Measurements from ENCODE around the gene LGALS9. TPM values are rescaled to one million over a fixed set of nuclear protein-coding genes. Genes with fewer than 3 reads are reported as not detected.
"Not testable (repeated sequence)": the region's sequence is repeated elsewhere in the genome, so short reads cannot be mapped to it uniquely, and the experiment has no call there.

The LGALS9 gene
- total RNA-seq, 1 donor from 2014 or later = 15.2 TPM

DNA sequence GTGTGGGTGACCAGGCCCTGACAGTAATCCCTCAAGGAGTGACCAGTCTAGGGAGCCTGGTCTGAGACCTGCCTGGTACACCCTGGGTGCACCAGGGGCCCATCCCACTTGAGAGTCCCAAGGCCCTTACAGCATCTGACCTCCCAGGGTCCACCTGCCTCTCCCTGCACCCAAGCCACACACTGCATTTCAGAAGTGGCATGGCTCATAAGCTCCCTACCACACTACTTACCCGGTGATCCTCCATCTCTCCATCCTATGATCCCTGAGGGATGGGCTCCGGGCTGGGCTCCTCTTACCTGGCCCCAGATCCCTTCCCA is 40.6 kb downstream of the LGALS9 start:
- no peak for DNase-seq
- no peaks in the 10 kb centered on the region for H3K4me1 ChIP-seq
- intact Hi-C loops (cut with micrococcal nuclease) = no loop called here
- no peaks in the 10 kb centered on the region for H3K36me3 ChIP-seq
- peaks cover 29% of the 10 kb centered on the region for H3K27me3 ChIP-seq (ENCODE audit: low read depth)
- TF ChIP-seq, protein P1, sequence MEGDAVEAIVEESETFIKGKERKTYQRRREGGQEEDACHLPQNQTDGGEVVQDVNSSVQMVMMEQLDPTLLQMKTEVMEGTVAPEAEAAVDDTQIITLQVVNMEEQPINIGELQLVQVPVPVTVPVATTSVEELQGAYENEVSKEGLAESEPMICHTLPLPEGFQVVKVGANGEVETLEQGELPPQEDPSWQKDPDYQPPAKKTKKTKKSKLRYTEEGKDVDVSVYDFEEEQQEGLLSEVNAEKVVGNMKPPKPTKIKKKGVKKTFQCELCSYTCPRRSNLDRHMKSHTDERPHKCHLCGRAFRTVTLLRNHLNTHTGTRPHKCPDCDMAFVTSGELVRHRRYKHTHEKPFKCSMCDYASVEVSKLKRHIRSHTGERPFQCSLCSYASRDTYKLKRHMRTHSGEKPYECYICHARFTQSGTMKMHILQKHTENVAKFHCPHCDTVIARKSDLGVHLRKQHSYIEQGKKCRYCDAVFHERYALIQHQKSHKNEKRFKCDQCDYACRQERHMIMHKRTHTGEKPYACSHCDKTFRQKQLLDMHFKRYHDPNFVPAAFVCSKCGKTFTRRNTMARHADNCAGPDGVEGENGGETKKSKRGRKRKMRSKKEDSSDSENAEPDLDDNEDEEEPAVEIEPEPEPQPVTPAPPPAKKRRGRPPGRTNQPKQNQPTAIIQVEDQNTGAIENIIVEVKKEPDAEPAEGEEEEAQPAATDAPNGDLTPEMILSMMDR (IDR thresholded peaks at IDR 0.05; ENCODE audit: borderline replicate concordance) = no peak
- no peak overlapping the region for H3K27ac ChIP-seq (replicated peaks)
- no peak overlapping the region for H3K4me3 ChIP-seq
- H3K9me3 ChIP-seq (replicated peaks) = no peaks in the 10 kb centered on the region

DNA sequence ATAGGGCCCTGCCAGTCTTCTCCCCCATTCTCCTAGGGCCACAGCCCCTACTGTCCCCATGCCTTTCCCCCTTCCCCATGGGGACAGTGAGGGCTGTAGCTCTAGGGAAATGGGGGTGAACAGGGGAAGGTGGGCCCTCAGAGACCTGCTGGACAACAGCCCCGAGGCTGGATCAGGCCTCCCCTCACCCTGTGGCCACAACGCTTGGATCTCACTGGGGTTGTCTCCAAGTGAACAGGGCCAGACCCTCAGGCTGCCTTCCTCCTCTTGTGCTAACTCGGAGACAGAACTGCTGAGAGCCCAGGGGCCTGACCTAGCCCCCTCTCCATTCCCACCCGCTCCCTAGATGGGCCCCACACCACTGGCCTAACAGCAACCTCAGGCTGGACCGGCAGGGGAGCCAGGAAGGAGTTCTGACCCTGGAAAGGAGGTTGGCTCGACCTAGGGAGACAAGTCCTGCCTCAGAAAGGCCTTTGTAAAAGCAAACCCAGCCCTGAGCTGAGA is 41.0 kb downstream of the LGALS9 start:
- intact Hi-C loops (cut with micrococcal nuclease); H3K36me3 ChIP-seq; H3K9me3 ChIP-seq (replicated peaks); H3K27ac ChIP-seq (replicated peaks); H3K4me3 ChIP-seq; DNase-seq; H3K4me1 ChIP-seq: not testable (repeated sequence)
- H3K27me3 ChIP-seq (ENCODE audit: low read depth) = peaks cover 33% of the 10 kb centered on the region

DNA sequence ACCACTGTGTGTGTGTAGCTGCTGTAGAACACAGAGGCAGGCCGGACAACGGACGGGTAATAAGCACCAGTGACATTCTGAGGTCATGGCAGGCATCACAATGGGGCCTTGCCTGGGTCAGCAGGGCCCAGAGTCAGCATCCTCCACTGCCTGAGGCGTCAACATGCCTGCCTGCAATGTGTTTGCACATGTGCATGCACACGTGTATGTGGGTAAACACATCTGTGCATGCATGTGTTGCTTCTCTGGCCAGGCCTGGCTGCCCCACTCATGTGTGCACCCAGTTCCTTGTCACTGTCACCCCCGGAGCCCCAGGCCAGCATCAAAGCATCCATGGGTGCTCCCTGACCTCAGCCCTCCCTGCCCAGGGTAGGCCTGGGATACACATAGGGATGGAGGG is 43.3 kb downstream of the LGALS9 start:
- DNase-seq = no peak
- Histone ChIP-seq H3K36me3 (no peaks in the 10 kb centered on the region), H3K4me3 (no peak overlapping the region), H3K27me3 (ENCODE audit: low read depth) (peaks cover 46% of the 10 kb centered on the region), H3K9me3 (replicated peaks) (no peaks in the 10 kb centered on the region), H3K4me1 (no peaks in the 10 kb centered on the region), H3K27ac (replicated peaks) (no peak overlapping the region)
- intact Hi-C loops (cut with micrococcal nuclease) = no loop called here
- TF ChIP-seq, protein P1 (IDR thresholded peaks at IDR 0.05; ENCODE audit: borderline replicate concordance) = no peak

DNA sequence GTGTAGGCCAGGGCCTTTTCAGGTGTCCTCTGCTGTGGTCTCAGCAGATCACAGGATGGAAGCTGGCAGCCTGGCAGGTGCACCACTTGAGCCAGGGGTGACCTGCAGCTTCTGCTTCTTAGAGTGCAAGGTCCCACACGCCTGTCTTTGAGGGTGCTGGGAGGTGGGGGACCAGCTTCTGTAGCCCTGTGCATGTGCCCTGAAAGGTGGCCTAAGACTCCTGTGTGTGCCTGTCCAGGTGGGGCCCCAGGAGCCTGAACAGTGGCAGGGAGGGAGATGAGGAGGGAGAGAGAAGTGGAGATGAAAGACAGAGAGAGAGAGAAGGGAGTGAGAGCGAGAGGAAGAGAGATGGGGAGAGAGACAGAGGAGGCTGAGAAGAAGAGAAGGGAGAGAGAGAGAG is 46.2 kb downstream of the LGALS9 start:
- no peak for DNase-seq
- TF ChIP-seq, protein P1 (IDR thresholded peaks at IDR 0.05; ENCODE audit: borderline replicate concordance) = no peak
- intact Hi-C loops (cut with micrococcal nuclease) = no loop called here

GRCh38 chr17:27686322-27686721 is 55.3 kb downstream of the LGALS9 start:
- Histone ChIP-seq H3K9me3 (replicated peaks) (peaks cover 22% of the 10 kb centered on the region), H3K27me3 (ENCODE audit: low read depth) (peaks cover 23% of the 10 kb centered on the region)
- H3K4me3 ChIP-seq; DNase-seq; intact Hi-C loops (cut with micrococcal nuclease); H3K4me1 ChIP-seq; H3K36me3 ChIP-seq; H3K27ac ChIP-seq (replicated peaks): not testable (repeated sequence)

More for the DNA sequence above, 46.2 kb downstream of the LGALS9 start:
- H3K27ac ChIP-seq (replicated peaks) = no peak overlapping the region
- H3K27me3 ChIP-seq (ENCODE audit: low read depth) = peaks cover 55% of the 10 kb centered on the region
- H3K4me3 ChIP-seq = no peak overlapping the region
- H3K9me3 ChIP-seq (replicated peaks) = no peaks in the 10 kb centered on the region
- no peaks in the 10 kb centered on the region for H3K4me1 ChIP-seq
- H3K36me3 ChIP-seq = no peaks in the 10 kb centered on the region

- intact Hi-C loops (cut with micrococcal nuclease) = no loop called here
- TF ChIP-seq, protein P1 (IDR thresholded peaks at IDR 0.05; ENCODE audit: borderline replicate concordance) = no peak
These were observed 59.9 kb downstream of the LGALS9 start for GRCh38 chr17:27690882-27691281.

GRCh38 chr17:27695254-27695814 is 64.3 kb downstream of the LGALS9 start:
- peaks cover 27% of the 10 kb centered on the region for H3K9me3 ChIP-seq (replicated peaks)
- H3K36me3 ChIP-seq; H3K4me1 ChIP-seq; H3K27me3 ChIP-seq (ENCODE audit: low read depth); intact Hi-C loops (cut with micrococcal nuclease); H3K27ac ChIP-seq (replicated peaks); H3K4me3 ChIP-seq; DNase-seq: not testable (repeated sequence)

More at GRCh38 chr17:27690882-27691281, 59.9 kb downstream of the LGALS9 start:
- Histone ChIP-seq H3K4me1 (no peaks in the 10 kb centered on the region), H3K9me3 (replicated peaks) (peaks cover 31% of the 10 kb centered on the region), H3K36me3 (no peaks in the 10 kb centered on the region), H3K4me3 (no peak overlapping the region), H3K27ac (replicated peaks) (no peak overlapping the region), H3K27me3 (ENCODE audit: low read depth) (no peaks in the 10 kb centered on the region)
- DNase-seq = no peak

Other genes with a start within 250 kb of the LGALS9 start
- 9.5 TPM for gene KSR1, start 174.7 kb upstream of the LGALS9 start, total RNA-seq
- 0.19 TPM for gene NOS2, start 169.3 kb downstream of the LGALS9 start, total RNA-seq

Data from left ventricle myocardium inferior (tissue), 1 donor.